Activated CD8-positive, alpha-beta memory T cell treated with anti-CD3 and anti-CD28 coated beads for 24 hours (primary cell): Measurements from ENCODE around the gene METTL25.
"Not testable (repeated sequence)": the region's sequence is repeated elsewhere in the genome, so short reads cannot be mapped to it uniquely, and the experiment has no call there.

Experiments
- DNase-seq: peaks from one replicate; pipeline ENCODE4 v3.0.0-alpha.2; 2020

METTL25 gene

DNA sequence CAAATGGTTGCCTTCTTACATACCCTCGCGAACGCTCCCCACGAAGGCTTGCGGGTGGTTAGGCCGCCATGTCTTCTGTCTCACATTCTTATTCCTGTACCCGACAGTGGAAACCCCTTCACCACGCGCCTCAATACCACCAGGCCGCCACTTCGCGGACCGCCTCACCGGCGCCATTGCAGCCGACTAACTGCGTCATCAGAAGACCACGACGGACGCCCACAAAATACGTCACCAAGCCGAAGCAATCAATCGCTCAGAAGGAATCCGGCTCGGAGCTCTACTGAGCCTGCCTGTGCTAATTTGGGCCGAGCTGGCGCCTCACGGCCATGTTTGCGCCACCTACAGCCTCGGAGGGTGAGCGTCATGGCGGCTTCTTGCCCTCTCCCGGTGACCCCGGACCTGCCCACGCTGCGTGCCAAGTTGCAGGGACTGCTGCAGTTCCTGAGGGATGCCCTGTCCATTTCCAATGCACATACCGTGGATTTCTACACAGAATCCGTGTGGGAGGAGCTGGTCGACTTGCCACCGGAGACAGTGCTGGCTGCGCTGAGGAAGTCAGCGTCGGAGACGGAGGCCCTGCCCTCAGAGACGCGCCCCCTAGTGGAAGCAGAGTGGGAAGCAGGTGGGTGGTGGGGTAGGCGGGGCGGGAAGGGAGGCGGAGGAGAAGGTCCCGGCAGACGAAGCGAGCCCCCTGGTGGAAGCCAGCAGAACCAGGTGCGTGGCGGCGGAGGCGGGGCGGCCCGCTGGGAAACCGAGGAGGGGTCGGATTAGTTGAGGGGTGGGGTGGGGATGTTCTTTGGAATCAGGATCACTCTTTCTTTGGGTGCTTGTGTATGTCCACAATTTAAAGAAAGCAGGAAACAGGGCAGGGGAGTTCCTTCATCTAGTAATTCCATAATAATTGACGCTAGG lies at the start of gene METTL25, which contains the start of gene CCDC59:
METTL25 (plus strand) TSS at position 330 of the 915 bp plus-strand sequence; CDS start at position 367, 37 bp downstream.
CCDC59 (minus strand) TSS at position 188 of the 915 bp plus-strand sequence; CDS start at position 177, 11 bp downstream.
- DNase-seq, result peak; percentile 99

DNA sequence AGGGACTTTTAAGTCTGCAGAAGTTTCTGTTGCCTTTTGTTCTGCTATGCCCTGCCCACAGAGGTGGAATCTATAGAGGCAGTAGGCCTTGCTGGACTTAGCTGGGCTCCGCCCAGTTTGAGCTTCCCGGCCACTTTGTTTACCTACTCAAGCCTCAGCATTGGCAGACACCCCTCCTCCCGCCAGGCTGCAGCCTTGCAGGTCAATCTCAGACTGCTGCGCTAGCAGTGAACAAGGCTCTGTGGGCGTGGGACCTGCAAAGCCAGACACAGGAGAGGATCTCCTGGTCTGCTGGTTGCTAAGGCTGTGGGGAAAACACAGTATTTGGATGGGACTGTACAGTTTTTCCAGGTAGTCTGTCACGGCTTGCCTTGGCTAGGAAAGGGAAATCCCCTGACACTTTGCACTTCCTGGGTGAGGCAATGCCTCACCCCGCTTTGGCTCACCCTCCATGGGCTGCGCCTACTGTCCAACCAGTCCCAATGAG lies 43.9 kb upstream of the METTL25 start:
- DNase-seq, result no peak

DNA sequence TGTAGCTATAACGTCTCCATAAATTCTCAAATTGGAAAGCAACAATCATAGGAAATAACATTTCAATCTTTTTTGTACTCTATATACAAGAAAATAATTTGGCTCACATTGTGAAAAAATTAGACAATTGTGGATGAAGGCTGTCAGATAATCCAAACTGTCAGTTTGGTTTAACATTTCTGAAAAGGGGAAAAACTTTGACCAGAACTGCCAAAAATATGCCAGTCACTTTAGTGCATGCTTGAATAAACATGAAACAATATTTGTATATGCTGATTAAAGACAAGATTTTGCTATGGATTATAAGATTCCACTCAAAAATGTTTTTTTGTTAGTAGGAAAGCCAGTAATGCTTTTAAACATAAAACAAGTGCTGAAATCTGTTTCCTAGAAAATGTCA lies 39.1 kb upstream of the METTL25 start:
- no peak for DNase-seq

DNA sequence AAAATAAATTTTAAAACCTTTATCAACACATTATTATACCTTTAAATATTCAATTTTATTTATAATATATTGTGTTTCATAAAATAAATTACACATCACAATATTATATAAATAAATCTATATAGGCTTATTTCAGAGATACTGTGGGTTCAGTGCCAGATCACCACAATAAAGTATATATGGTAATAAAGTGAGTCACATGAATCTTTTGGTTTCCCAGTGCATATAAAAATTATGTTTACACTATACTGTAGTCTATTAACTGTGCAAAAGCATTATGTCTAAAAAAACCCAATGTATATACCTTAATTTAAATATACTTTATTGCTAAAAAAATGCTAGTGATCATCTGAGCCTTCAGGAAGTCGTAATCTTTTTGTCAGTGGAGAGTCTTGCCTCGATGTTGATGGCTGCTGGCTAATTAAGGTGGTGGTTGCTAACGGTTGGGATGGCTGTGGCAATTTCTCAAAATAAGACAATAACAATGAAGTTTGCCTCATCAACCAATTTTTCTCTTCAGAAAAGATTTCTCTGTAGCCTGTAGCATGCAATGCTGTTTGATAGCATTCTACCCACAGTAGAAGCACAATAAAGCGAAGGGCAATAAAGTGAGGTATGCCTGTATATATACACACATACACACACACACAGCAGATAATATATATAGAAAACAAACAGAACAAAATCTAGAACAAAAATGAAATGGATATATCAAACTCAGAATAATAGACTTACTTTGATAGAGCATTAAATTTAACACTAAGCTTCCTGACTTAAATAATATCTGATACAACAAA lies 32.6 kb upstream of the METTL25 start:
- DNase-seq, result no peak

- no peak for DNase-seq
Observed at GRCh38 chr12:82326905-82327503, 31.3 kb upstream of the METTL25 start.

GRCh38 chr12:82327861-82328260 lies 30.5 kb upstream of the METTL25 start:
- no peak for DNase-seq

GRCh38 chr12:82329508-82329907 lies 28.8 kb upstream of the METTL25 start:
- DNase-seq, result no peak

- no peak for DNase-seq
Observed at GRCh38 chr12:82350161-82350560, 8.2 kb upstream of the METTL25 start.

- DNase-seq, result no peak
Observed at GRCh38 chr12:82351390-82351789, 6.9 kb upstream of the METTL25 start.

- no peak for DNase-seq
Observed at GRCh38 chr12:82357340-82357739, 989 bp upstream of the METTL25 start.

DNA sequence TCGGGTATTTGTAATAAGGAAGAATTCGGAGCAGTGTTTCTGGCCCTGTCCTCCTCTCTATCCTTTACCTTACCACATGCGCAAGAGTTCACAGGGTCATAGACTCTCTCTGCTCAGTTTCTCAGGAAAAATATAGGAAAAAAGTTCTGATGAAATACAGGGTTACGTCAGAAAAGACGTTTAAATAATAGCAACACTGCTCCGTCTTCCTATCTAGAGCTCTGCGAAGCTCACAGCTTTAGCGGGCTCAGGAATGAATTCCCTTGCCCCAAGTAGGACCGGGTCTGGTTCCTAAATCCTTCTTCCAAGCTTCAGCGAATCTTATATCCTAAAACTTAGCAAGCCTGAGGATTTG lies 507 bp upstream of the METTL25 start:
- no peak for DNase-seq

DNA sequence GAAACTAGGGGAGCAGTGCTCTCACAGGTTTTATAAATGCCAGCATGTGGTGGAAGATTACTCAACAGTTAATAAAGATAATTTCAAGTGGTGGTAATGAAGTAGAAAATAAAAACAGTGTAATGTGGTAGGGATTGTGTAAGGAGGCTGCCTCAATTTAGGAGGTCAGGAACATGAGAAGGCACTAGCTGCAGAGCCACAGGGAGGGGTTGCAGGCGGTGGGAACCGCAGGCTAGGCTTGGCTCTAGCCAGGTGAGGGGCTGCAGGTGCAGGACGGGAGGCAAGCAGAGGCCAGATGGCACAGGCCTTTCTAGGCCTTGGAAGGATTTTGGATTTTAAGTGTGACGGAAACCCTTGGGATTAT lies 768 bp downstream of the METTL25 start:
- DNase-seq, result no peak

GRCh38 chr12:82360834-82361233 lies 2.5 kb downstream of the METTL25 start:
- DNase-seq, result not testable (repeated sequence)

DNA sequence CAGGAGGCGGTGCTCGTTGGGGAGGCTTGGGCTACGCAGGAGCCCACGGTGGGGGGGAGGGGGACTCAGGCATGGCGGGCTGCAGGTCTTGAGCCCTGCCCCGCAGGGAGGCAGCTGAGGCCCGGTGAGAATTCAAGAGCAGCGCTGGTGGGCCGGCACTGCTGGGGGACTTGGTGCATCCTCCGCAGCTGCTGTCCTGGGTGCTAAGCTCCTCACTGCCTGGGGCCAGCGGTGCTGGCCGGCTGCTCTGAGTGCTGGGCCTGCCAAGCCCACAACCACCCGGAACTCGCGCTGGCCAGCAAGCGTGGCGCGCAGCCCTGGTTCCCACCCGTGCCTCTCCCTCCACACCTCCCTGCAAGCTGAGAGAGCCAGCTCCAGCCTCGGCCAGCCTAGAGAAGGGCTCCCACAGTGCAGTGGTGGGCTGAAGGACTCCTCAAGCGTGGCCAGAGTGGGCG lies 3.2 kb downstream of the METTL25 start:
- no peak for DNase-seq

DNA sequence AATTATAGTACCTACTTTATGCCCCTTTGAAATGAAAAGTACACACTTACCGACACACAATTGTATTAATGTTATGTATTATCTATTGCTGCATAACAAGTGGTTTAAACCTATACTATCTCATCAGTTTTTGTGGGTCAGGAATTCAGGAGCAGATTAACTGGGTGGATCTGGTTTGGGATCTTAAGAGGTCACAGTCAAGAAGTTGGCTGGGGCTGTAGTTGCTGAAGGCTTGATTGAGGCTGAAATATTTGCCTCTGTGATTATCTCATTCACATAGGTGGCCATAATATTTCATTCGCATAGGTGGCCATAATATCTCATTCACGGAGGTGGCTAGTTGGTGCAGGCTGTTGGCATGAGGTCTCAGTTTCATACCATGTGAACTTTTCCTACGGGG lies 5.7 kb downstream of the METTL25 start:
- DNase-seq, result no peak

- DNase-seq, result no peak
Observed at GRCh38 chr12:82366197-82366596, 7.9 kb downstream of the METTL25 start.

DNA sequence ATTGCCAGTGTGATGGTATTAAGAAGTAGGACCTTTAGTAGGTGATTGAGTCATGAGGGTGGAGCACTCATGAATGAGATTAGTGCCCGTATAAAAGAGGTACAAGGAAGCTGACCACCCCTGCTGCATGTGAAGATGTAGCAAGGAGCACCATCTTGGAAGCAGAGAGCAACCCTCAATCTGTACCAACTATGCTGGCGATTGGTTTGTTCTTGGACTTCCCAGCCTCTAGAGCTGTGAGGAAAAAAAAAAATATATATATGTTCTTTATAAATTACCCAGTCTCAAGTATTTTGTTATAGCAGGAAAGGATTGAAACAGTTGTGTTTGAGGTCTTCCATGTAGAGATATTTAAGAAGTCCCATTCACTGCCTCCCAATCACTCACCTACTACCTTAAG lies 16.9 kb downstream of the METTL25 start:
- no peak for DNase-seq

GRCh38 chr12:82378997-82379396 lies 20.7 kb downstream of the METTL25 start:
- DNase-seq, result no peak

- DNase-seq, result no peak
Observed at GRCh38 chr12:82383930-82384552, 25.7 kb downstream of the METTL25 start.

- no peak for DNase-seq
Observed at GRCh38 chr12:82398879-82399278, 40.5 kb downstream of the METTL25 start.

- DNase-seq, result no peak
Observed at GRCh38 chr12:82400819-82401218, 42.5 kb downstream of the METTL25 start.

DNA sequence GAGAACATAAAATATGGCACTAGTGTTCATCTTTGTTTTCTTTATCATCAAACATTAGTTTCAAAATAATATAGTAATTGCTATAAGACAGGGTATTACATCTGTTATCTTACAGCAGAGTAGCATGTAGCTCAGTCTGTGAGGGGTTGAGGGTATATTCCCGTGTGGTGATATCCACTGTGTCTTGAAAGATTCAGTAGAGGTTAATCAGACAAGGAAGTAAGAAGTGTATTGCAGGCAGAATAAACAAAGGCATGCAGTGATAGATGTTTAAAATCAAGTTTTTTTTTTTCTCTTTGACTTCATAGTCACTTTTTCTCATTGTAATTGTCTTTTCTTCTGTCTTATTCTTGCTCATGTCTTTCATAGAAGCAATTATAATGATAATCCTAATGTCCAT lies 48.3 kb downstream of the METTL25 start:
- no peak for DNase-seq

- DNase-seq, result no peak
Observed at GRCh38 chr12:82407481-82407880, 49.2 kb downstream of the METTL25 start.
